Brain microvascular endothelial cell (primary cell): ENCODE results near the gene GRM8.

Experiments used
- DNase-seq: peaks from one replicate; pipeline ENCODE4 v3.0.0-alpha.2; 2020
- H3K27ac ChIP-seq: fragments of 250-450 bp; sonication (Bioruptor Pico); 2 replicates; pipeline ENCODE4 v1.5.1; 2020; ENCODE audit warnings: mild to moderate bottlenecking, moderate library complexity
- H3K27me3 ChIP-seq: fragments of 250-450 bp; sonication (Bioruptor Pico); replicated peaks from 2 replicates; pipeline ENCODE4 v1.5.1; 2020; ENCODE audit warnings: mild to moderate bottlenecking
- H3K36me3 ChIP-seq: fragments of 250-450 bp; sonication (Bioruptor Pico); replicated peaks from 2 replicates; pipeline ENCODE4 v1.5.1; 2020; ENCODE audit warnings: mild to moderate bottlenecking
- H3K4me3 ChIP-seq: 2 replicates; pipeline ENCODE4 v1.5.1; 2011; ENCODE audit warnings: low read depth, mild to moderate bottlenecking, control low read depth, low read length, moderate library complexity
- CTCF ChIP-seq: IDR thresholded peaks from 2 replicates; pipeline ENCODE4 v1.5.1; 2011; ENCODE audit warnings: low read depth, mild to moderate bottlenecking, moderate library complexity, low read length, control low read depth, inconsistent platforms; ENCODE audit errors: missing control alignments
- in situ Hi-C: cut with HindIII; loops from 2 replicates; pipeline ENCODE4 v1.10.0; 2017; ENCODE audit warnings: low sequenced_read_pairs, low pct_ligation_motif_present

GRM8 gene

GRCh38 chr7:126449611-126450268 is 803.0 kb downstream of the GRM8 start:
- Histone ChIP-seq H3K27ac (peak overlapping the region; percentile 19), H3K4me3 (no peak overlapping the region), H3K27me3 (no peaks in the 10 kb centered on the region), H3K36me3 (no peaks in the 10 kb centered on the region)
- in situ Hi-C loops: no loop called here
- TF ChIP-seq CTCF: no peak
- peak; percentile 42 for DNase-seq

GRCh38 chr7:126447984-126448383 is 804.8 kb downstream of the GRM8 start:
- in situ Hi-C loops: no loop called here

GRCh38 chr7:126445991-126446390 is 806.8 kb downstream of the GRM8 start:
- DNase-seq: no peak
- Histone ChIP-seq H3K27ac (no peak overlapping the region), H3K36me3 (no peaks in the 10 kb centered on the region), H3K27me3 (no peaks in the 10 kb centered on the region), H3K4me3 (no peak overlapping the region)
- no peak for TF ChIP-seq CTCF
- in situ Hi-C loops: no loop called here

More at GRCh38 chr7:126447984-126448383, 804.8 kb downstream of the GRM8 start:
- no peak for TF ChIP-seq CTCF
- DNase-seq: no peak
- H3K27ac ChIP-seq: no peak overlapping the region
- H3K36me3 ChIP-seq: no peaks in the 10 kb centered on the region
- no peak overlapping the region for H3K4me3 ChIP-seq
- no peaks in the 10 kb centered on the region for H3K27me3 ChIP-seq

- H3K36me3 ChIP-seq: no peaks in the 10 kb centered on the region
- in situ Hi-C loops: no loop called here
- H3K27me3 ChIP-seq: no peaks in the 10 kb centered on the region
- H3K27ac ChIP-seq: no peak overlapping the region
- TF ChIP-seq CTCF: no peak
- no peak overlapping the region for H3K4me3 ChIP-seq
- DNase-seq: no peak
Measured at GRCh38 chr7:126443951-126444350, 808.8 kb downstream of the GRM8 start.

GRCh38 chr7:126442908-126443307 is 809.8 kb downstream of the GRM8 start:
- no peaks in the 10 kb centered on the region for H3K27me3 ChIP-seq
- H3K27ac ChIP-seq: no peak overlapping the region
- no peak for DNase-seq
- TF ChIP-seq CTCF: no peak
- in situ Hi-C loops: no loop called here
- no peak overlapping the region for H3K4me3 ChIP-seq
- H3K36me3 ChIP-seq: no peaks in the 10 kb centered on the region

GRCh38 chr7:126441745-126442144 is 811.0 kb downstream of the GRM8 start:
- no peaks in the 10 kb centered on the region for H3K27me3 ChIP-seq
- H3K27ac ChIP-seq: no peak overlapping the region
- DNase-seq: no peak
- H3K36me3 ChIP-seq: no peaks in the 10 kb centered on the region
- in situ Hi-C loops: no loop called here
- H3K4me3 ChIP-seq: no peak overlapping the region
- TF ChIP-seq CTCF: no peak
